Natural killer cell (primary cell): ENCODE results near the gene KIRREL3. TPM values are rescaled to one million over a fixed set of nuclear protein-coding genes. Genes with fewer than 3 reads are reported as not detected.

ENCODE experiments used
- ATAC-seq, 3 donors: fragments of 150-1000 bp in 2 of 3; fragments of 200-7000 bp in 1 of 3; cut with Tn5 transposase; 1 replicate in 1 of 3; 2 replicates in 2 of 3; pipeline ENCODE4 v1.10.0; 2021; ENCODE audit warnings: mild to moderate bottlenecking in 2 of 3, moderate library complexity in 2 of 3
- DNase-seq, 2 donors: peaks; one replicate each; pipeline versions ENCODE4 v3.0.0 to v3.0.0-alpha.2; 2013 to 2021; ENCODE audit warnings: mixed read lengths in 1 of 2
- H3K27ac ChIP-seq: one replicate; pipeline ENCODE4 v1.5.1; 2013; ENCODE audit warnings: mild to moderate bottlenecking, low read length
- H3K27me3 ChIP-seq: one replicate; pipeline ENCODE4 v1.6.1; 2013; ENCODE audit warnings: low read length; ENCODE audit not compliant: control insufficient read depth, insufficient read depth
- H3K36me3 ChIP-seq: one replicate; pipeline ENCODE4 v1.6.1; 2013; ENCODE audit warnings: low read length; ENCODE audit not compliant: control insufficient read depth, insufficient read depth
- H3K4me1 ChIP-seq: one replicate; pipeline ENCODE4 v1.6.1; 2013; ENCODE audit warnings: low read length; ENCODE audit not compliant: control insufficient read depth, insufficient read depth
- H3K4me3 ChIP-seq: one replicate; pipeline ENCODE4 v1.5.1; 2013; ENCODE audit warnings: low read length
- H3K9me3 ChIP-seq: one replicate; pipeline ENCODE4 v1.6.1; 2013; ENCODE audit warnings: low read length; ENCODE audit not compliant: control insufficient read depth, insufficient read depth
- H3K27ac Mint-ChIP-seq, 2 donors: one replicate each; pipeline ENCODE4 v1.8.0; 2022; ENCODE audit warnings: mild to moderate bottlenecking in 2 of 2, mixed read lengths in 2 of 2, moderate library complexity in 1 of 2
- H3K27me3 Mint-ChIP-seq, 2 donors: one replicate each; pipeline ENCODE4 v1.8.0; 2022; ENCODE audit warnings: low read depth in 2 of 2, mixed read lengths in 2 of 2
- H3K36me3 Mint-ChIP-seq: one replicate; pipeline ENCODE4 v1.8.0; 2022; ENCODE audit warnings: mixed read lengths
- H3K4me1 Mint-ChIP-seq, 2 donors: one replicate each; pipeline ENCODE4 v1.8.0; 2022; ENCODE audit warnings: mixed read lengths in 2 of 2
- H3K4me3 Mint-ChIP-seq: one replicate; pipeline ENCODE4 v1.8.0; 2022; ENCODE audit warnings: mild to moderate bottlenecking, moderate library complexity, mixed read lengths
- H3K9me3 Mint-ChIP-seq, 2 donors: one replicate each; pipeline ENCODE4 v1.8.0; 2022; ENCODE audit warnings: mixed read lengths in 2 of 2
- CTCF ChIP-seq: fragments of 200-600 bp; IDR thresholded peaks from one replicate; pipeline ENCODE4 v1.8.0; 2022; ENCODE audit warnings: antibody characterized with exemption
- WGBS: methylation state at CpG from one replicate; pipeline ENCODE4 v1.1.7; 2013; ENCODE audit warnings: missing lambda C conversion rate; ENCODE audit not compliant: insufficient coverage; 5-methylcytosine and 5-hydroxymethylcytosine counted together
- intact Hi-C: fragments of 100-400 bp; cut with micrococcal nuclease; formaldehyde crosslinking; loops from one replicate; pipeline ENCODE4 v1.14.2; 2022
- total RNA-seq, 4 donors: library from RNA; stranded (reverse); fragments of 120-200 nt in 1 of 4; gene quantifications; one replicate each; pipeline versions ENCODE4 v1.2.3 to v1.2.4, GENCODE V29; 2013 to 2022

Gene KIRREL3
- total RNA-seq, 3 donors from 2014 or later (not counting 1 experiment from before 2014, with no cell fraction given): not detected

DNA sequence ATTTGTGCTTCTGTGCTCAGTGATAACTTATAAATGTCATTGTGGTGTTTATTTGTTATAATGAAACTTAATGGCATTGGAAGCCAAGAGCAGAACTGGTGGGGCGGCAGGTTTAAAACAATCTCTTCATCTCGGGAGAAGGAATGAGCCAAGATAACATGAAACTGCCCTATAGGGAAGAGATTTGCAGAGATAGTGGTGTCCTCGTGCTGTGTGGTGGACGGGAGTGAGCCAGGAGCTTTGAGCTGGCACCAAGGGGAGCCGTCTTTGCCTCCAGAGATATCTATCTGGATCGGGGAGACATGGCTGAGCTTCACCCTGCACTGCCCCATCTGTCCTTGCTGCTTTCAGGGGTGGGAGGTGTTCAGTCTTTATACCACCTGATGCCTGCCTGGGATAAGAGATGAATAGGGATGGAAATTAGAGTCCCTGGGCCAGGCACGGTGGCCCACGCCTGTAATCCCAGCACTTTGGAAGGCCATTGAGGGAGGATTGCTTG, 455.5 kb downstream of the KIRREL3 start:
- intact Hi-C loops: no loop called here
- H3K27ac ChIP-seq: no peak overlapping the region
- Mint-ChIP-seq H3K27me3 (peaks cover 8 to 16% of the 10 kb centered on the region in 2 donors), H3K4me3 (no peak overlapping the region), H3K36me3 (no peaks in the 10 kb centered on the region), H3K9me3 (no peaks in the 10 kb centered on the region), H3K4me1 (no peaks in the 10 kb centered on the region), H3K27ac (no peak overlapping the region)
- no peaks in the 10 kb centered on the region for H3K9me3 ChIP-seq
- no peak for TF ChIP-seq CTCF
- DNase-seq (no peak), ATAC-seq (no peak)
- no peaks in the 10 kb centered on the region for H3K36me3 ChIP-seq
- H3K4me3 ChIP-seq: no peak overlapping the region
- H3K4me1 ChIP-seq: no peaks in the 10 kb centered on the region
- 83% methylated on average over 8 of the region's 8 CpGs for WGBS
- no peaks in the 10 kb centered on the region for H3K27me3 ChIP-seq

GRCh38 chr11:126544108-126545056, 456.2 kb downstream of the KIRREL3 start:
- 28% methylated on average over 14 of the region's 15 CpGs for WGBS
- Histone ChIP-seq H3K4me1 (no peaks in the 10 kb centered on the region), H3K36me3 (no peaks in the 10 kb centered on the region), H3K27ac (no peak overlapping the region), H3K4me3 (no peak overlapping the region), H3K27me3 (no peaks in the 10 kb centered on the region), H3K9me3 (no peaks in the 10 kb centered on the region)
- Mint-ChIP-seq H3K27ac (no peak overlapping the region), H3K27me3 (peaks cover 8 to 16% of the 10 kb centered on the region in 2 donors), H3K36me3 (no peaks in the 10 kb centered on the region), H3K4me3 (no peak overlapping the region), H3K4me1 (no peaks in the 10 kb centered on the region), H3K9me3 (no peaks in the 10 kb centered on the region)
- intact Hi-C loops: no loop called here
- TF ChIP-seq CTCF: no peak
- no peak for ATAC-seq
- no peak for DNase-seq

GRCh38 chr11:126543691-126544090, 456.9 kb downstream of the KIRREL3 start:
- WGBS: 26% methylated on average over 7 of the region's 7 CpGs
- H3K9me3 Mint-ChIP-seq: no peaks in the 10 kb centered on the region
- no peak for TF ChIP-seq CTCF
- no peaks in the 10 kb centered on the region for H3K4me1 ChIP-seq
- no peak overlapping the region for H3K27ac ChIP-seq
- no peak overlapping the region for H3K4me3 ChIP-seq
- H3K36me3 Mint-ChIP-seq: no peaks in the 10 kb centered on the region
- H3K4me3 Mint-ChIP-seq: no peak overlapping the region
- intact Hi-C loops: no loop called here
- no peaks in the 10 kb centered on the region for H3K27me3 ChIP-seq
- H3K27ac Mint-ChIP-seq: no peak overlapping the region
- no peak for ATAC-seq
- H3K27me3 Mint-ChIP-seq: peaks cover 8 to 16% of the 10 kb centered on the region in 2 donors
- H3K36me3 ChIP-seq: no peaks in the 10 kb centered on the region
- no peaks in the 10 kb centered on the region for H3K9me3 ChIP-seq
- no peak for DNase-seq
- no peaks in the 10 kb centered on the region for H3K4me1 Mint-ChIP-seq
